Stimulated activated CD4-positive, alpha-beta T cell treated with anti-CD3 and anti-CD28 coated beads, TNF-alpha, amount 100 ng/mL, for 4 hours (primary cell): ENCODE measurements around the gene HERC2.
"Not testable (repeated sequence)": the region's sequence is repeated elsewhere in the genome, so short reads cannot be mapped to it uniquely, and the experiment has no call there.

ENCODE experiments used
- DNase-seq, 3 experiments: peaks; one replicate each; pipeline ENCODE4 v3.0.0-alpha.2; 2020; ENCODE audit warnings: low read depth in 3 of 3

Gene HERC2

GRCh38 chr15:28227303-28227702 is 94.7 kb downstream of the HERC2 start:
- DNase-seq, result not testable (repeated sequence)

DNA sequence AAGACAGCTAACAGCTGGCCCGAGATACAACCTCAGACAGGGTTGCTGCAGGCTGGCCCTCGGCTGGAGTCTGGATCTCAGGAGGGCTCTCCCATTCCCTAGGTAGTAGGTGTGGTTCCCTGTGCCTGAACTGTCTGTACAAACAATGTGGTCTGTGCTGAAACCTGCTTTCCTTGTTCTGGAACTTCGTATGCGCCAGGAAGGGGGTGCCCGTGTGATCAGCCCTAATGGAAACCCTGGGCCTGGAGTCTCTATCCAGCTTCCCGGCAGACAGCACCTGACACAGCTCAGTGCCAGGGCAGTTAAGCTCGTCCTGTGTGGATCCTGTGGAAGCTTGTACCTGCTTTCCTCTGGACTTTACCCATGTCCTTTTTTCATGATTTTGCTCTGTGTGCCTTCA is 99.4 kb downstream of the HERC2 start:
- DNase-seq, result not testable (repeated sequence)

DNA sequence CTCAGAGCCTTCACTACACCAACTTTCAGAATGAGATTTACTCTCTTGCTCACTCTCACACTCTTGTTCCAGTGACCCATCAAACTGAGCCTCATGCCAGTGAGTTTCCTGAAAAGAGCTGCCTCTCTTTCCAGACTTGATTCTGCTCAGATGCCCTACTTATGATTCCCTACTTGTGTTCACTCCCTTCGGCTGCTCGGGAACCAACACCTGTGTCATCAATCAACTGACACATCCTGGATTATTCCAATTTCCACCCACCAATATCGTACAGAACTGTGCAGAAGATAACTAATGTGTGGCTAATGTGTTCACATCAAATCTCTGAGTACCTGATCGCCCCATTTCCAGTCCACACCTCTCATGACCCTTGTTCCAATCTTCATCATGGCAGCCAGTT is 100.3 kb downstream of the HERC2 start:
- DNase-seq, result not testable (repeated sequence)

GRCh38 chr15:28219116-28219515 is 102.9 kb downstream of the HERC2 start:
- DNase-seq, result no peak

DNA sequence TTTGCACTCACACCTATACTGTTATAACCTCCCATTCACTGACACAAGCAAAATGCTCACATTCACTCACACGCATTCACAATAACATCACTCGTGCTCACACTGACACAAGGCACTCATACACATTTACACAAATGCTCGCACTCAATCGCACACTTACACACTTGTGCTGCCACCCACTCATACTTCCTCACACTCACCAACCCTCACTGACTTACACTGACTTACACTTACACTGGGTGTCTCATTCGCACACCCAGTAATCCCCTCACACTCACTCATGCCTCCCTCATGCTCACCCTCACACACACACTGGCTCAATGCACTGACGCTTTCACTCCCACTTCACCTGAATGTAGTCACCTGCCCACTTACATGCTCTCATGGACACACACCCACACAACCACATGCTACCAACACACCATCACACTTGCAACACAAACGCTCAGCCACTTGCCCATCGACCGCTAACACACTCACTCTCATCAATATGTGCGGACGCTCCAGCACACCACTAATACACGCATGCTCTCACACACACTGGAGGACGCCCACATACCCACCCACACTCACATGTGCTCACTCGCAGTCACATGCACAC is 104.9 kb downstream of the HERC2 start:
- DNase-seq, result not testable (repeated sequence)

- not testable (repeated sequence) for DNase-seq
Measured at GRCh38 chr15:28215521-28215920, 106.5 kb downstream of the HERC2 start.

- not testable (repeated sequence) for DNase-seq
Measured at GRCh38 chr15:28214006-28214790, 107.8 kb downstream of the HERC2 start.

DNA sequence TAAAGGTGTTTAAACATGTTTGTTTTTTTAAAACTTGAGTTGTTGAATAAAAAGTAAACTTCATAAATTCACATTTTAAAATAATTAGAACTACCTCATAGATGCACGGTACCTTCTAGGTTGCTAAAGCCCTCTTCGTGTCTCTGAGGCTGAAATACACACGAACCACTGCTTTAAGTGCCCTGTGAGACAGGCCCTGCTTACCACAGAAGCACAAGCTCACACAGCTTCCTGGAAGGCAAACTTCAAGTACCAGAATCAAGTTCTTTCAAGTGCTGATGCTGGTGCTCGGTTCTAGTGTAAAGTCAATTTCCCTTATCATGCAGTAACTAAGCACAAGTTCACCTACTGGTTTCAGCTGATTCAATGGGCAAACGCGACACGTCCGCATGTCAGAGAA is 108.6 kb downstream of the HERC2 start:
- DNase-seq, result not testable (repeated sequence)

GRCh38 chr15:28208583-28208982 is 113.4 kb downstream of the HERC2 start:
- DNase-seq, result no peak

DNA sequence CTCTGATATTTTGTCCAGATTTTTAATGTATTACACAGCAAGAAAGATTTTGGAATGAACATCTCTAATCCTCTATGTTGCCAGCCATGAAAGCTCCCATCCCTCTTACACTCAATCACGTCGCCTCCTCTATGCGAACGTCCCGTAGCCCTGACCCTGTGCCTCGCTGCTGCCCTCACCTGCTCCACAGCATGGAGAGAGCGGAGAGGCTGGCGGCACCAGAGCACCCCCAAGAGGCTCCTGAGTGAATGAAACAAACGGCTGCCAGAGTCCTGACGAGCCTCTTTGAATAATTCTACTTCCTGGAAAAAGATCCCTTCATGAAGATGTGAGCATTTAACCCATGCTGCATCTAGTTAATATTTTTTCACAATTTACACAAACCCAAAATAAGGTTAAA is 116.3 kb downstream of the HERC2 start:
- DNase-seq, result not testable (repeated sequence)

GRCh38 chr15:28203055-28203828 is 118.7 kb downstream of the HERC2 start:
- DNase-seq, result not testable (repeated sequence)

DNA sequence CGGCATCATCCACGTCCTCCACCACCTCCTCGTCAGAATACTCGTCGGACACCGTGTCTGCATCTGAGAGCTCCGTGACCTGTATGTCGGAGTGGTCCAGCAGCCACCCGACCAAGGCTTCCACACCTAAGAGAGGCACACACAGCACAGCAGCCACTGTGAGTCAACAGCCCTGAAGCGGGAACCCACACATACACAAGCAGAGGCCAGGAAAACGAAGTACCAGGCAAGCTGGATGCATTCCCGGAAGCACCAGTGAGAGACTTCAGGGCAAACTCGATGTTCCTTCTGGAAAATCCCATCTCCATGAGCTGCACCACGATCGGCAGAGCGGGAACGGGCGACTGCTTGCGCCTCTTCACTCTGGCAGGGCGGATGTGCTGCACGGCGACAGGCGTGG is 119.9 kb downstream of the HERC2 start:
- not testable (repeated sequence) for DNase-seq

DNA sequence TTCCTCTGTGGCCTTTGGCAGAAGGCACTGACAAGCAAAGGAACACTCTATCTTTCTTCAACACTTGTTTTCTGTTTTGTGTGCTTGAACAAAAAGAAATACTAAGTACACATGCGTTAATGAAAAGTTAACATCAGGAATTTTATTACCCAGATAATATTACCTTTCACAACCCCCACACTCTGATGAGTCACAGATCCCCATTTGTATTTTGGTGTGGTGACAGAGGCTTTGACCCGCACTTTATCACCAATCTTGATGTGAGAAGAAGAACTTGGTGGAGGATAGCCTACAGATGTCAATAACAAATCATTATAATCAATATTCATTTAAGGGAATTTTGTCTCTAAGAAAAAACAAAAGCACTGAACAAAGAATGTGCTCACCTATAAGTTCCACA is 123.8 kb downstream of the HERC2 start:
- not testable (repeated sequence) for DNase-seq

- DNase-seq, result not testable (repeated sequence)
Measured at GRCh38 chr15:28197694-28198093, 124.3 kb downstream of the HERC2 start.

DNA sequence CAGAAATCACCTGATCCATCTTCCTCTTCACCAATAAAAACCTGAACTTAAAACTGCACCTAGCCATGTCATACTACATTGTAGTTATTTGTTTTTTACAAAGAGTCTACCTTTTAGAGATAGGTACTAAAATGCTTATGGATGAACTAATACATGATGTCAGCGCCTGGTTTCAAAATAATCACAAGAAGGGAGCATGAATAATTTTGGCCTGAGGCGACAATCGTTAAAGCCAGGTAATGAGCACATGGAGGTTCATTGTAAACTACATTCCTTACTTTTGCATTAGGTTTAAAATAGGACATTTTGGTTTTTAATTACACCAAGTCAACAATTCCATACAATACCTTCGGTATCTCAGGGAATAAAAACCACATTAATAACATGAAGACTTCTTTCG is 125.4 kb downstream of the HERC2 start:
- DNase-seq, result not testable (repeated sequence)

- no peak for DNase-seq
Measured at GRCh38 chr15:28192772-28193171, 129.2 kb downstream of the HERC2 start.

DNA sequence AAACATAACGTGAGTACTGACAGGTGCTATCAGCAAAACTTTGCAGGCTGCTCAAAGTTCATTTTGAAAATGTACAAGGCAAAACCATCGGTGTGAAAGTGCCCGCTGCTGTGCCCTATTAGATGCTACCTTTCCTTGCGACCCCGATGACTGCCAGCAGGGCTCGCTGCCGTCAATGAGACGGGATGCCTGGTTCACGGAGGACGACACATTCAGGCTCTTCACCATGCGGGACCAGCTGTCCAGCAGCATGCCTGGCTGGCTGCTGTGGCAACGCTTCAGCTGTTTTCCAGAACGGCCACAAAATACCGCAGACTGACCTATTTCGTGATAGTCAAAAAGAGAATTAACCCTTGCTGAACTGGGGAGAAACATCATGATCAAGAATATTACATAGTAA is 130.1 kb downstream of the HERC2 start:
- no peak for DNase-seq

DNA sequence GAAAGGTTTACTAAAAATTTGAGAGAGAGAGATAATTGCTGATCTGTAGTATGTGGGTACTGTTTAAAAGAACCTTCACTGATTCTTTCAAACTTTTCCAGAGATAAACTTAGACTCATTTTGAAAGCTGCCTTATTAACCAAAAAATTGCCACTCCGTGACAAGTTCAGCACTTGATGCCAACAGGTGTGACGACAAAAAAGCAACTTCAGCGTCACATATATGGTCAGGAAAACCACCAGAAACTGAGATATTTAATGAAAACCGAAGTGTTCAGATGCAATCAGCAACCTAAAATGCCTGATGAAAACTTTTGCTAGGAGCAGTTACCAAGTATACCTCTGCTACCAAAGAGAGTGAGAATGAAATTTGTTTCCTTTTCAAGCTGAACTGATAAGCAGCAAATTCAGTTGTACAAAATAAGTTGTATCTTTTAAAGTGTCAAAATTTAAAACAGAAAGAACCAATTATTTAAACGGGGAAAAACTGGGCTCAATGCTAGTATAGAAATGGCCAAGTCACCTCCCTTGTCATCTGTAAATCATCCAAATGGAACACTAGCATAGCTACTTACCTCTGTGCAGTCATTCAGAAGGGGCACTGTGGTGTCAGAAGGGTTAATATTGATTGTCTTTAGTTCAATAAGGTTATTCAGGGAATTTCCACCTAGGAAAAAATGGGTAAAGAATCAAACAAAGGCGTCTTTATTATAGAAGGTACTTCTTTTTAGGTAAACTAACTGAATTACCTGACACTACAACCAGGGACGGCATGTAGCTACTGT is 131.4 kb downstream of the HERC2 start:
- DNase-seq, result no peak

DNA sequence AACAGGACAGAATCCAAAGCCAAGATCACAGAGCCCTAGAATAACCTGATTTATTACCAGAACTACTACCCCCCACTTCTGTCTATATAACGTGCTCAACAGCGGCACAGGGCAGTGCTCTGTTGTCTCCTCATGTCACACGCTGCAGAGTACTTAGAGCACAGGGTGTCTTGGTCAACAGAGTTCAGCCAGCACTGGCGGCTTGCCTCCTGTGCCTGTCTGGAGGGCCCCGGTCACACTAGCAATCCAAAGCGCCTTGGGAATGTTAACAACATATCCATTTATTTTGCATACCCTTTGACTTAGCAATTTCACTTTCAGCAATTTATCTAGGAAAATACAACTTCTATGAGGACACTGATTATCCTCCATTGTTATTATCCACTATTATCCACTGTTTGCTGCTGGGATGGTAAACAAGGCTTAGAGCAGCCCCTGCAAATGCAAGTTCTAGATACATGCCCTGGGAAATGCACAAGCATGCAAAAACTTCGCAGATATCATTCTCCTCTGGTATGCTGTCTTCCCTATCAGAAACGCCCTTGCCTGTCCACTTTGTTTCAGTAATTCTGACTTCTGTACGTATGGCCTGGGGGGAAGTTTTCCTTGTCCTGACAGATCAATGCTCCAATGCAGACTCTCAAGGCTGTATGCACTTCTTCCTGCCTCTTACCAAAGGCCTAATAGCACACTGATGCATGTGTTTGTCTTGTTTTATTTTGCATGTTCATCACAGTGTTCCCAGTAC is 136.7 kb downstream of the HERC2 start:
- no peak for DNase-seq

GRCh38 chr15:28184166-28184565 is 137.8 kb downstream of the HERC2 start:
- DNase-seq, result no peak

DNA sequence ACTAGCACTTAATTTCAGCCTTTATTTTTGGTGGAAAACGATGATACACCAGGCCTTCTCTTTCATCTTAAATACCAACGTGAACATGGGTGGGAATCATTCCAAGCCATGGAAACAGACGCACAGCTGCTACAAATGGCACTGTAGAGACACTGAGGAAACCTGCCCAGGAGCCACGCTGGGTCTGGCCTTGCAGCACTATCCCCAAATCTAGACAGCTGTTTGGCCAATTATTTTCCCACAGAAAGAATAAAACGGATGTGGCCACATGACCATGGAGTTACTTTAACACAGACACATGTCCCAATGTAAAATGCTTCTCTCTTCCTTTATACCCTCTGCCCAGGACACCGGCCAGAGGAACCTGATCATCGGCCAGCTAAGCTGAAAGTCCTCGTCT is 139.2 kb downstream of the HERC2 start:
- no peak for DNase-seq
